HepG2 (cell line): ENCODE measurements around the gene MGAT5.

Experiments
- ATF7-NPFF ChIP-seq: sonication (generic); formaldehyde crosslinking; IDR thresholded peaks from 2 replicates; pipeline ENCODE4 v1.8.1; 2023; ENCODE audit warnings: mild to moderate bottlenecking, low read depth, missing genetic modification reagents, moderate library complexity
- CBX2 ChIP-seq, 2 experiments: fragments of 200-600 bp in 1 of 2; sonication (generic); formaldehyde crosslinking in 1 of 2; IDR thresholded peaks; 2 replicates each; pipeline versions ENCODE4 v1.7.0 to v1.8.1; 2018 to 2022; ENCODE audit warnings: low read depth in 2 of 2, low read length in 1 of 2, mild to moderate bottlenecking in 1 of 2, missing genetic modification reagents in 1 of 2
- EZH2 ChIP-seq: conservative IDR thresholded peaks from 2 replicates; pipeline ENCODE4 v1.6.1; 2012; ENCODE audit warnings: mild to moderate bottlenecking, low read depth, low read length, moderate library complexity
- GFI1 ChIP-seq: sonication (generic); formaldehyde crosslinking; IDR thresholded peaks from 2 replicates; pipeline ENCODE4 v1.5.0; 2020; ENCODE audit warnings: missing genetic modification reagents, mild to moderate bottlenecking, borderline replicate concordance
- MAFG ChIP-seq: sonication (generic); formaldehyde crosslinking; IDR thresholded peaks from 2 replicates; pipeline ENCODE4 v1.5.1; 2020; ENCODE audit warnings: mild to moderate bottlenecking, missing genetic modification reagents
- MXD1 ChIP-seq: sonication (generic); formaldehyde crosslinking; IDR thresholded peaks from 2 replicates; pipeline ENCODE4 v1.4.0; 2020; ENCODE audit warnings: mild to moderate bottlenecking, missing genetic modification reagents
- NR2F2 ChIP-seq: IDR thresholded peaks from 2 replicates; pipeline ENCODE4 v1.6.1; 2012; ENCODE audit warnings: low read depth, inconsistent platforms, borderline replicate concordance
- PAX8 ChIP-seq: sonication (generic); formaldehyde crosslinking; IDR thresholded peaks from 2 replicates; pipeline ENCODE4 v1.8.0; 2022; ENCODE audit warnings: mild to moderate bottlenecking, missing genetic modification reagents, borderline replicate concordance
- PRPF4 ChIP-seq: fragments of 200-400 bp; formaldehyde crosslinking; IDR thresholded peaks from 2 replicates; pipeline ENCODE4 v1.6.1; 2016; ENCODE audit warnings: low read length, low read depth; ENCODE audit not compliant: poor library complexity, severe bottlenecking
- TOE1 ChIP-seq: sonication (generic); formaldehyde crosslinking; IDR thresholded peaks from 2 replicates; pipeline ENCODE4 v1.4.0; 2020; ENCODE audit warnings: mild to moderate bottlenecking, missing genetic modification reagents
- ZNF274 ChIP-seq: sonication (generic); formaldehyde crosslinking; IDR thresholded peaks from 2 replicates; pipeline ENCODE4 v1.5.1; 2020; ENCODE audit warnings: mild to moderate bottlenecking, missing genetic modification reagents
- TF ChIP-seq, protein P1 (sequence below), 2 experiments: fragments of 450-650 bp in 1 of 2; sonication (generic) in 1 of 2; formaldehyde crosslinking in 1 of 2; IDR thresholded peaks; 2 replicates each; pipeline versions ENCODE4 v1.6.1 to v1.8.0; 2016 to 2022; ENCODE audit warnings: antibody characterized with exemption in 1 of 2, mild to moderate bottlenecking in 1 of 2, missing genetic modification reagents in 1 of 2

DNA sequence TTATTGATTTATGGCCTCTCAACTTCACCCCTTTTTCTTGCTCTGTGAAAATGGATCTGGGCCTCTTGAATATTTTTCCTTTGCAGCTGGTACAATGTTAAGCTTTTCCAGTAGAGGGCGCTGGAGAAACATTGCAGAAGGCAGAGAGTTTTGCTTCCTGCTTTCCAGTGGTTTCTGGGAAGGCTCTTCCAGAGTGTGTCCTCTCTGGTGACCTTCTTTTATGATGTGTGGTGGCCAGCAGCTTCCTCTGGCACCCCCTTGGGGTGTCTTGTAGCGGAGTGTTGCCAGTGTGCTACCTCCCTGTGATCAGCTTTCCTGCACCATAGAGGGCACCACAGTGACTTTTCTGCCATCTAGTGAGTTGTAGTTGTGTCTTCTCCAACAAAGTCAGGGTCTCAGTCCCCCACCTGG lies 25.4 kb upstream of the MGAT5 start:
- TF ChIP-seq GFI1 (CRISPR knock-in tag) (no peak), TOE1 (no peak), PRPF4 (no peak), ATF7-NPFF (CRISPR knock-in tag) (no peak), CBX2 (IDR thresholded peaks at IDR 0.05; ENCODE audit: low read depth, low read length) (no peak), CBX2 (CRISPR knock-in tag; IDR thresholded peaks at IDR 0.05; ENCODE audit: low read depth) (no peak), MAFG (CRISPR knock-in tag) (no peak), NR2F2 (no peak), EZH2 (no peak), ZNF274 (CRISPR knock-in tag) (no peak), PAX8 (CRISPR knock-in tag) (no peak), MXD1 (CRISPR knock-in tag) (no peak)
- TF ChIP-seq, protein P1, sequence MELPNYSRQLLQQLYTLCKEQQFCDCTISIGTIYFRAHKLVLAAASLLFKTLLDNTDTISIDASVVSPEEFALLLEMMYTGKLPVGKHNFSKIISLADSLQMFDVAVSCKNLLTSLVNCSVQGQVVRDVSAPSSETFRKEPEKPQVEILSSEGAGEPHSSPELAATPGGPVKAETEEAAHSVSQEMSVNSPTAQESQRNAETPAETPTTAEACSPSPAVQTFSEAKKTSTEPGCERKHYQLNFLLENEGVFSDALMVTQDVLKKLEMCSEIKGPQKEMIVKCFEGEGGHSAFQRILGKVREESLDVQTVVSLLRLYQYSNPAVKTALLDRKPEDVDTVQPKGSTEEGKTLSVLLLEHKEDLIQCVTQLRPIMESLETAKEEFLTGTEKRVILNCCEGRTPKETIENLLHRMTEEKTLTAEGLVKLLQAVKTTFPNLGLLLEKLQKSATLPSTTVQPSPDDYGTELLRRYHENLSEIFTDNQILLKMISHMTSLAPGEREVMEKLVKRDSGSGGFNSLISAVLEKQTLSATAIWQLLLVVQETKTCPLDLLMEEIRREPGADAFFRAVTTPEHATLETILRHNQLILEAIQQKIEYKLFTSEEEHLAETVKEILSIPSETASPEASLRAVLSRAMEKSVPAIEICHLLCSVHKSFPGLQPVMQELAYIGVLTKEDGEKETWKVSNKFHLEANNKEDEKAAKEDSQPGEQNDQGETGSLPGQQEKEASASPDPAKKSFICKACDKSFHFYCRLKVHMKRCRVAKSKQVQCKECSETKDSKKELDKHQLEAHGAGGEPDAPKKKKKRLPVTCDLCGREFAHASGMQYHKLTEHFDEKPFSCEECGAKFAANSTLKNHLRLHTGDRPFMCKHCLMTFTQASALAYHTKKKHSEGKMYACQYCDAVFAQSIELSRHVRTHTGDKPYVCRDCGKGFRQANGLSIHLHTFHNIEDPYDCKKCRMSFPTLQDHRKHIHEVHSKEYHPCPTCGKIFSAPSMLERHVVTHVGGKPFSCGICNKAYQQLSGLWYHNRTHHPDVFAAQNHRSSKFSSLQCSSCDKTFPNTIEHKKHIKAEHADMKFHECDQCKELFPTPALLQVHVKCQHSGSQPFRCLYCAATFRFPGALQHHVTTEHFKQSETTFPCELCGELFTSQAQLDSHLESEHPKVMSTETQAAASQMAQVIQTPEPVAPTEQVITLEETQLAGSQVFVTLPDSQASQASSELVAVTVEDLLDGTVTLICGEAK (IDR thresholded peaks at IDR 0.05): no peak
- TF ChIP-seq, protein P1 (CRISPR knock-in tag; IDR thresholded peaks at IDR 0.05): no peak
